OCI-LY7 (cell line): ENCODE results near the gene DUOXA2.

Experiments
- CTCF ChIP-seq: fragments of 200-600 bp; sonication (generic); conservative IDR thresholded peaks from 2 replicates; pipeline ENCODE4 v1.5.1; 2014; ENCODE audit warnings: mild to moderate bottlenecking, antibody characterized with exemption, low read length, moderate library complexity, mixed read lengths
- EZH2phosphoT487 ChIP-seq: fragments of 200-600 bp; sonication (generic); IDR thresholded peaks from 2 replicates; pipeline ENCODE4 v1.6.1; 2018; ENCODE audit warnings: low read depth, borderline replicate concordance, mild to moderate bottlenecking, mixed run types, antibody characterized with exemption, low read length, moderate library complexity, mixed read lengths

DNA sequence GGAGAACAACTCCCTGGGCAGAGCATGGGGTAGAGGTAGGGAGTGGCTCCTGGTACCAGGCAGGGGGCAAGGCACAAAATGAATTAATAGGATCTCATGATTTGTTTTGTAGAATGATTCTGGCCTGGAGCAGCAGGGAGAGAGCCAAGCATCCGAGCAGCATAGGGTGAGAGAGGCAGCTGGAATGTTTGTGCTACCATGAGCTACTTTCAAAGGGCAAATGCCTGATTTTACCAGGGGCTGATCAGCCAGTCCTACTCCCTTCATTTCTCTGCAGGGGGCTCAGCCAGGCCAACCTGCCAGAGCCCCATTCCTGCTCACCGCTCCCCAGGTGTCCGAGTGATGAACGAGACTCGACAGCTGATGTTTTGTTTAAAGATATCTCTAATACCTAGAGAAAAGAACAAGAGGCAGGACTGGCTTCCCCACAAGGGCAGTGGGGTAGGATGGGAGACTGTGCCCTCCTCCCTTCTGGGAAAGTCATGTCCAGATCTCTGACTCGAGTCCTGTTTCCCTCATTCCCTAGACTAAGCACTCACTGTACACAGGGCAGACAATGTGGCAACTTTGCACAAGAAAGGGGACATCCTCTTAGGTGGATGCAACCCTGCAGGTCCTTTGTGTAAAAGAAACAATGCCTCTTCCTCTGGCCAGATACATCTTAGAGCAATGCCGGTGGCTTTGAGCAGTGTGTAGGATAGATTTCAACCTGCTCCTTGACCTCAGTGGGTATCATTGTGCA is 13.1 kb upstream of the DUOXA2 start:
- TF ChIP-seq CTCF (no peak), EZH2phosphoT487 (no peak)
